GM12878 (cell line): ENCODE data around the gene CFAP74. TPM values are rescaled to one million over a fixed set of nuclear protein-coding genes. Genes with fewer than 3 reads are reported as not detected.

Experiments used
- ATAC-seq: fragments of 200-7000 bp; cut with Tn5 transposase; 3 replicates; pipeline ENCODE4 v1.9.1; 2020; ENCODE audit warnings: mild to moderate bottlenecking, moderate library complexity
- BruUV-seq: library from RNA; stranded (reverse); fragments of 400-500 nt; replicated peaks from 2 replicates; lab custom pipeline; 2021; lab: Mats Ljungman, UMichigan
- CTCF ChIA-PET: fragments of 300-600 bp; sonication (Branson Sonifier 250); formaldehyde crosslinking; extraction: SDS; loops from one replicate; lab custom pipeline; 2021; ENCODE audit warnings: inconsistent platforms; lab: Yijun Ruan, JAX
- POLR2A ChIA-PET: fragments of 350-600 bp; formaldehyde crosslinking; extraction: SDS; loops from one replicate; lab custom pipeline; 2021; ENCODE audit warnings: inconsistent platforms; lab: Charles Lee
- RAD21 ChIA-PET: fragments of 300-600 bp; sonication (Branson Sonifier 250); formaldehyde crosslinking; loops from one replicate; lab custom pipeline; 2023; ENCODE audit warnings: antibody characterized with exemption; ENCODE audit not compliant: unreplicated experiment; lab: Charles Lee
- SMC1A ChIA-PET: fragments of 300-600 bp; sonication (Branson Sonifier 250); formaldehyde crosslinking; loops from one replicate; lab custom pipeline; 2023; ENCODE audit not compliant: unreplicated experiment, uncharacterized antibody; lab: Charles Lee
- DNase-seq: peaks from one replicate; pipeline ENCODE4 v3.0.0-alpha.2; 2011; ENCODE audit warnings: low read depth, low spot score
- FAIRE-seq: peaks from 3 replicates; lab custom pipeline; 2011; peaks lifted over from hg19 to GRCh38; lab: Jason Lieb, UNC
- H2AFZ ChIP-seq: 2 replicates; pipeline ENCODE4 v1.6.0; 2011; ENCODE audit warnings: low read depth, low read length, control low read depth; ENCODE audit not compliant: control insufficient read depth
- H3K27ac ChIP-seq: 2 replicates; pipeline ENCODE4 v1.5.1; 2011; ENCODE audit warnings: control low read depth; ENCODE audit not compliant: control insufficient read depth, insufficient read depth
- H3K27me3 ChIP-seq, 2 experiments: replicated peaks in 1 of 2; 2 replicates each; pipeline versions ENCODE4 v1.6.0 to v1.6.1; 2011; ENCODE audit warnings: low read length in 1 of 2; ENCODE audit not compliant: control insufficient read depth in 2 of 2, insufficient read depth in 2 of 2
- H3K36me3 ChIP-seq, 2 experiments: 2 replicates each; pipeline ENCODE4 v1.5.1; 2011; ENCODE audit warnings: low read length in 1 of 2; ENCODE audit not compliant: control insufficient read depth in 2 of 2, insufficient read depth in 2 of 2
- H3K4me1 ChIP-seq: 2 replicates; pipeline ENCODE4 v1.6.1; 2011; ENCODE audit warnings: mild to moderate bottlenecking, low read length, moderate library complexity, mixed read lengths; ENCODE audit not compliant: control insufficient read depth, insufficient read depth
- H3K4me2 ChIP-seq: 2 replicates; pipeline ENCODE4 v1.6.0; 2011; ENCODE audit warnings: control low read depth; ENCODE audit not compliant: control insufficient read depth, insufficient read depth
- H3K4me3 ChIP-seq: fragments of 200-600 bp; sonication (generic); 2 replicates; pipeline ENCODE4 v1.5.1; 2016
- H3K79me2 ChIP-seq: 2 replicates; pipeline ENCODE4 v1.6.0; 2011; ENCODE audit warnings: low read length; ENCODE audit not compliant: control insufficient read depth, insufficient read depth
- H3K9ac ChIP-seq: 2 replicates; pipeline ENCODE4 v1.8.0; 2011; ENCODE audit warnings: low read length, control low read depth, mixed read lengths; ENCODE audit not compliant: control insufficient read depth, insufficient read depth
- H3K9me3 ChIP-seq: replicated peaks from 3 replicates; pipeline ENCODE4 v1.5.1; 2011; ENCODE audit warnings: mild to moderate bottlenecking, low read length; ENCODE audit not compliant: control insufficient read depth, insufficient read depth
- H4K20me1 ChIP-seq: 2 replicates; pipeline ENCODE4 v1.6.0; 2011; ENCODE audit not compliant: control insufficient read depth, insufficient read depth
- DPF2 ChIP-seq: fragments of 450-650 bp; IDR thresholded peaks from 2 replicates; pipeline ENCODE4 v1.6.1; 2017; ENCODE audit warnings: mild to moderate bottlenecking
- E2F4 ChIP-seq: IDR thresholded peaks from 2 replicates; pipeline ENCODE4 v1.6.1; 2012; ENCODE audit warnings: low read depth, low read length, improper control_type of control experiment
- EED ChIP-seq: sonication (generic); IDR thresholded peaks from 2 replicates; pipeline ENCODE4 v1.6.1; 2016; ENCODE audit warnings: antibody characterized with exemption, low read depth
- EZH2 ChIP-seq: IDR thresholded peaks from 2 replicates; pipeline ENCODE4 v1.6.1; 2012; ENCODE audit warnings: low read depth, mild to moderate bottlenecking, control low read depth, inconsistent platforms, low read length, borderline replicate concordance; ENCODE audit not compliant: control insufficient read depth
- IKZF2 ChIP-seq, 2 experiments: fragments of 450-650 bp; IDR thresholded peaks; 2 replicates each; pipeline ENCODE4 v1.6.1; 2017; ENCODE audit warnings: mild to moderate bottlenecking in 2 of 2, moderate library complexity in 2 of 2
- SIN3A ChIP-seq: IDR thresholded peaks from 2 replicates; pipeline ENCODE4 v1.6.1; 2012; ENCODE audit warnings: low read depth, low read length, improper control_type of control experiment
- SREBF1 ChIP-seq: IDR thresholded peaks from 2 replicates; pipeline ENCODE4 v1.6.1; 2012; ENCODE audit warnings: mild to moderate bottlenecking, low read length
- STAT3 ChIP-seq: IDR thresholded peaks from 2 replicates; pipeline ENCODE4 v1.6.1; 2011; ENCODE audit warnings: low read depth, low read length, improper control_type of control experiment
- TARDBP ChIP-seq: IDR thresholded peaks from 2 replicates; pipeline ENCODE4 v1.6.1; 2016; ENCODE audit warnings: borderline replicate concordance
- ZZZ3 ChIP-seq: IDR thresholded peaks from 2 replicates; pipeline ENCODE4 v1.6.1; 2011; ENCODE audit warnings: low read depth; ENCODE audit not compliant: control insufficient read depth, insufficient read length
- WGBS: methylation state at CpG from one replicate; pipeline ENCODE4 v1.1.6; 2016; ENCODE audit warnings: low lambda C conversion rate; ENCODE audit not compliant: insufficient replicate concordance, insufficient coverage; ENCODE audit errors: missing lambda C conversion rate; 5-methylcytosine and 5-hydroxymethylcytosine counted together
- in situ Hi-C: fragments of 300-500 bp; cut with MboI; formaldehyde crosslinking; loops from 9 replicates; pipeline ENCODE4 v1.14.3; 2018; ENCODE audit warnings: mixed read lengths
- intact Hi-C: fragments of 100-400 bp; cut with micrococcal nuclease; formaldehyde crosslinking; loops from one replicate; pipeline ENCODE4 v1.14.2; 2022; ENCODE audit not compliant: unreplicated experiment
- polyA plus RNA-seq, 11 experiments: library from polyadenylated mRNA; depleted of rRNA in 4 of 11; unstranded in 6 of 11; stranded (reverse) in 5 of 11; fragments of >200 nt; fragmentation: Nextera tagmentation in 4 of 11; fragmentation: Illumina TruSeq in 1 of 11; extraction: Ambion mirVana in 4 of 11; extraction: Trizol in 1 of 11; gene quantifications; 1 replicate in 1 of 11; 2 replicates in 10 of 11; pipeline versions ENCODE4 v1.2.1 to v1.2.3, GENCODE V29; 2011 to 2016; ENCODE audit warnings: inconsistent platforms in 2 of 11, missing spikeins in 2 of 11, low read depth in 1 of 11
- total RNA-seq, 4 experiments: library from RNA; depleted of rRNA in 3 of 4; stranded (reverse); fragments of >200 nt in 3 of 4; fragmentation: Illumina TruSeq in 1 of 4; extraction: Trizol in 1 of 4; gene quantifications; 2 replicates each; pipeline versions ENCODE4 v1.2.1 to v1.2.3, GENCODE V29; 2013 to 2021
- TF ChIP-seq, protein P1 (sequence below): fragments of 450-650 bp; formaldehyde crosslinking; IDR thresholded peaks from 2 replicates; pipeline ENCODE4 v1.4.0; 2020; ENCODE audit warnings: mild to moderate bottlenecking, moderate library complexity
- TF ChIP-seq, protein P2 (sequence below): fragments of 450-650 bp; IDR thresholded peaks from 2 replicates; pipeline ENCODE4 v1.6.1; 2017; ENCODE audit warnings: borderline replicate concordance

CFAP74 gene
- total and polyA plus RNA-seq, 10 of the 15 experiments (the other 5 are each of a cell fraction or from before 2014, with no cell fraction given), result 0.01 TPM; not detected in 9

DNA sequence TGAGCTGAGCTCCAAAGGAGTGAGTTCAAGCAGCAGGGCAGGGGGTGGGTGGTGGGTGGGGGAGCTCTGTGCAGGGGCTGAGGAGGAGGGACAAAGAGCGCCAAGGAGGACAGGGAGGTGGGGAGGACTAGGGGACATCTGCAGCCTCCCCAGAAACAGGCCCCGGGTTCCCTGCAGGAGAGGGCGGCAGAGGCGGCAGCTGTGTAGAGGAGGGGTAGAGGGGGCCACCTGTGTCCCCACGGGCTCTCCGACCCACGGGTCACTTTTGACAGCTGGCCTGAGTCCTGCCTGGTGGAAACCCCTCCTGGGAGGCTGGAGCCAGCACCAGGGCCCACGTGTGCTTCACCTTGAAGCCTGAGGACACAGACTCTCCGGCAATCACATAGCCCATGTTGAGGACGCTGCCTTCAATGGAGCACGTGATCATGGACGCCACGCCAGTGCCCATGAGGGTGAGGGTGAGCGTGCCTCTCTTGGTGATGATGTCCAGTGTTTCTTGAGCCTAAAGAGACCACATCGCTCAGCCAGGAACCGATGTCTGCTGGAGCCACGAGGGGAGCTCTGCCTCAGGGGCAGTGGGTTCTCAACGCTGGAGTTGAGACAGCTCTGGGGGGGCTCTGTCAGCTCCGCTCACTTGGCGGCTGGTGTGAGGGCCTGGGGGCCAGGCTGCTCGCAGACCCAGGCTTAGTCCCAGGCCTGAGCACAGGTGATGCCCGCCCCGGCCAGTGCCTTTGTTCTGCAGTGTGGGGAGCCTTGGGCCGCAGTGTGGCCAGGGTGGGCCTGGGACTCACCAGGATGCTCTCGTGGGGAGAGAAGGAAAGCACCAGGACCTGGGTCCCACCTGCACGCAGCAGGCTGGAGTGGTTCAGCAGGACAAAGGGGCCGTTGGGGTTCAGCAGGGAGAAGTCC, 77.9 kb downstream of the CFAP74 start:
- ChIA-PET CTCF (no interaction called here), RAD21 (no interaction called here), POLR2A (no interaction called here), SMC1A (no interaction called here)
- Histone ChIP-seq H3K27me3 (no peaks in the 10 kb centered on the region), H3K27ac (no peak overlapping the region), H3K9ac (no peak overlapping the region), H3K4me1 (no peaks in the 10 kb centered on the region), H2AFZ (no peak overlapping the region), H3K36me3 (no peaks in the 10 kb centered on the region), H3K9me3 (no peaks in the 10 kb centered on the region; the same call in 2 of the 3 replicates), H3K79me2 (no peaks in the 10 kb centered on the region), H3K4me2 (no peak overlapping the region), H3K4me3 (no peak overlapping the region), H4K20me1 (no peaks in the 10 kb centered on the region)
- FAIRE-seq (no peak), DNase-seq (no peak), ATAC-seq (no peak)
- BruUV-seq, result no TSS peak
- in situ Hi-C loops (no loop called here), intact Hi-C loops (no loop called here)
- 51% methylated on average over 27 of the region's 27 CpGs for WGBS
- no peak for TF ChIP-seq EZH2
- TF ChIP-seq SIN3A, result no peak
- TF ChIP-seq IKZF2 (IDR thresholded peaks at IDR 0.05), result no peak
- TF ChIP-seq TARDBP, result no peak

DNA sequence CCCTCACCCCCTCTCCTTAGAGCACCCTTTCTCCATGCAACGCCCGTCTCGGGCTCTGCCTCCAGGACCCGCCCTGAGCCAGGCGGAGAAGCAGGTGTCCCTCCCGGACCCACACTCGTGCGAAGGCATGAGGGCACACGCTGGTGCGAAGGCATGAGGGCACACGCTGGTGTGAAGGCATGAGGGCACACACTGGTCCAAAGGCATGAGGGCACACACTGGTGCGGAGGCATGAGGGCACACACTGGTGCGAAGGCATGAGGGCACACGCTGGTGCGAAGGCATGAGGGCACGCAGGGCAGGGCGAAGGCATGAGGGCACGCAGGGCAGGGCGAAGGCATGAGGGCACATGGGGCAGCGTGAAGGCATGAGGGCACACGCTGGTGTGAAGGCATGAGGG, 78.7 kb downstream of the CFAP74 start:
- Histone ChIP-seq H3K4me2 (no peak overlapping the region), H3K27me3 (no peaks in the 10 kb centered on the region), H3K9me3 (no peaks in the 10 kb centered on the region; the same call in 2 of the 3 replicates), H3K4me3 (no peak overlapping the region), H3K4me1 (peaks cover 1% of the 10 kb centered on the region; the same call in 1 of the 2 replicates), H3K36me3 (no peaks in the 10 kb centered on the region), H2AFZ (no peak overlapping the region), H3K9ac (no peak overlapping the region), H4K20me1 (no peaks in the 10 kb centered on the region), H3K79me2 (no peaks in the 10 kb centered on the region), H3K27ac (no peak overlapping the region)
- FAIRE-seq (no peak), DNase-seq (no peak), ATAC-seq (no peak)
- ChIA-PET RAD21 (no interaction called here), SMC1A (no interaction called here), CTCF (no interaction called here), POLR2A (no interaction called here)
- 62% methylated on average over 21 of the region's 21 CpGs for WGBS
- intact Hi-C loops (no loop called here), in situ Hi-C loops (no loop called here)
- BruUV-seq, result no TSS peak
- TF ChIP-seq STAT3 (no peak), SREBF1 (no peak), ZZZ3 (no peak), E2F4 (no peak), DPF2 (no peak), EED (no peak)
- TF ChIP-seq, protein P1, sequence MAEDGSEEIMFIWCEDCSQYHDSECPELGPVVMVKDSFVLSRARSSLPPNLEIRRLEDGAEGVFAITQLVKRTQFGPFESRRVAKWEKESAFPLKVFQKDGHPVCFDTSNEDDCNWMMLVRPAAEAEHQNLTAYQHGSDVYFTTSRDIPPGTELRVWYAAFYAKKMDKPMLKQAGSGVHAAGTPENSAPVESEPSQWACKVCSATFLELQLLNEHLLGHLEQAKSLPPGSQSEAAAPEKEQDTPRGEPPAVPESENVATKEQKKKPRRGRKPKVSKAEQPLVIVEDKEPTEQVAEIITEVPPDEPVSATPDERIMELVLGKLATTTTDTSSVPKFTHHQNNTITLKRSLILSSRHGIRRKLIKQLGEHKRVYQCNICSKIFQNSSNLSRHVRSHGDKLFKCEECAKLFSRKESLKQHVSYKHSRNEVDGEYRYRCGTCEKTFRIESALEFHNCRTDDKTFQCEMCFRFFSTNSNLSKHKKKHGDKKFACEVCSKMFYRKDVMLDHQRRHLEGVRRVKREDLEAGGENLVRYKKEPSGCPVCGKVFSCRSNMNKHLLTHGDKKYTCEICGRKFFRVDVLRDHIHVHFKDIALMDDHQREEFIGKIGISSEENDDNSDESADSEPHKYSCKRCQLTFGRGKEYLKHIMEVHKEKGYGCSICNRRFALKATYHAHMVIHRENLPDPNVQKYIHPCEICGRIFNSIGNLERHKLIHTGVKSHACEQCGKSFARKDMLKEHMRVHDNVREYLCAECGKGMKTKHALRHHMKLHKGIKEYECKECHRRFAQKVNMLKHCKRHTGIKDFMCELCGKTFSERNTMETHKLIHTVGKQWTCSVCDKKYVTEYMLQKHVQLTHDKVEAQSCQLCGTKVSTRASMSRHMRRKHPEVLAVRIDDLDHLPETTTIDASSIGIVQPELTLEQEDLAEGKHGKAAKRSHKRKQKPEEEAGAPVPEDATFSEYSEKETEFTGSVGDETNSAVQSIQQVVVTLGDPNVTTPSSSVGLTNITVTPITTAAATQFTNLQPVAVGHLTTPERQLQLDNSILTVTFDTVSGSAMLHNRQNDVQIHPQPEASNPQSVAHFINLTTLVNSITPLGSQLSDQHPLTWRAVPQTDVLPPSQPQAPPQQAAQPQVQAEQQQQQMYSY (CRISPR knock-in tag), result no peak
- TF ChIP-seq, protein P2, sequence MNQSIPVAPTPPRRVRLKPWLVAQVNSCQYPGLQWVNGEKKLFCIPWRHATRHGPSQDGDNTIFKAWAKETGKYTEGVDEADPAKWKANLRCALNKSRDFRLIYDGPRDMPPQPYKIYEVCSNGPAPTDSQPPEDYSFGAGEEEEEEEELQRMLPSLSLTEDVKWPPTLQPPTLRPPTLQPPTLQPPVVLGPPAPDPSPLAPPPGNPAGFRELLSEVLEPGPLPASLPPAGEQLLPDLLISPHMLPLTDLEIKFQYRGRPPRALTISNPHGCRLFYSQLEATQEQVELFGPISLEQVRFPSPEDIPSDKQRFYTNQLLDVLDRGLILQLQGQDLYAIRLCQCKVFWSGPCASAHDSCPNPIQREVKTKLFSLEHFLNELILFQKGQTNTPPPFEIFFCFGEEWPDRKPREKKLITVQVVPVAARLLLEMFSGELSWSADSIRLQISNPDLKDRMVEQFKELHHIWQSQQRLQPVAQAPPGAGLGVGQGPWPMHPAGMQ, result no peak
